AG09319 (cell line): Measurements from ENCODE around the gene RAB39A.

Experiments
- DNase-seq: peaks from one replicate; pipeline ENCODE4 v3.0.0-alpha.2; 2010; ENCODE audit warnings: low read depth; ENCODE audit errors: extremely low read depth
- CTCF ChIP-seq: IDR thresholded peaks from 2 replicates; pipeline ENCODE4 v1.5.1; 2011; ENCODE audit warnings: low read depth, mild to moderate bottlenecking, inconsistent platforms, low read length, moderate library complexity

The RAB39A gene

GRCh38 chr11:108012139-108012725, 84.0 kb downstream of the RAB39A start:
- TF ChIP-seq CTCF = no peak
- no peak for DNase-seq
